GM12878 (cell line): ENCODE measurements around the gene CACNA1G. TPM values are rescaled to one million over a fixed set of nuclear protein-coding genes. Genes with fewer than 3 reads are reported as not detected.

Source experiments
- ATAC-seq: fragments of 200-7000 bp; cut with Tn5 transposase; 3 replicates; pipeline ENCODE4 v1.9.1; 2020; ENCODE audit warnings: mild to moderate bottlenecking, moderate library complexity
- BruUV-seq: library from RNA; stranded (reverse); fragments of 400-500 nt; replicated peaks from 2 replicates; lab custom pipeline; 2021; lab: Mats Ljungman, UMichigan
- CTCF ChIA-PET: fragments of 300-600 bp; sonication (Branson Sonifier 250); formaldehyde crosslinking; extraction: SDS; loops from one replicate; lab custom pipeline; 2021; ENCODE audit warnings: inconsistent platforms; lab: Yijun Ruan, JAX
- POLR2A ChIA-PET: fragments of 350-600 bp; formaldehyde crosslinking; extraction: SDS; loops from one replicate; lab custom pipeline; 2021; ENCODE audit warnings: inconsistent platforms; lab: Charles Lee
- RAD21 ChIA-PET: fragments of 300-600 bp; sonication (Branson Sonifier 250); formaldehyde crosslinking; loops from one replicate; lab custom pipeline; 2023; ENCODE audit warnings: antibody characterized with exemption; ENCODE audit not compliant: unreplicated experiment; lab: Charles Lee
- SMC1A ChIA-PET: fragments of 300-600 bp; sonication (Branson Sonifier 250); formaldehyde crosslinking; loops from one replicate; lab custom pipeline; 2023; ENCODE audit not compliant: unreplicated experiment, uncharacterized antibody; lab: Charles Lee
- DNase-seq: peaks from one replicate; pipeline ENCODE4 v3.0.0-alpha.2; 2011; ENCODE audit warnings: low read depth, low spot score
- FAIRE-seq: peaks from 3 replicates; lab custom pipeline; 2011; peaks lifted over from hg19 to GRCh38; lab: Jason Lieb, UNC
- H2AFZ ChIP-seq: 2 replicates; pipeline ENCODE4 v1.6.0; 2011; ENCODE audit warnings: low read depth, low read length, control low read depth; ENCODE audit not compliant: control insufficient read depth
- H3K27ac ChIP-seq: 2 replicates; pipeline ENCODE4 v1.5.1; 2011; ENCODE audit warnings: control low read depth; ENCODE audit not compliant: control insufficient read depth, insufficient read depth
- H3K27me3 ChIP-seq, 2 experiments: replicated peaks in 1 of 2; 2 replicates each; pipeline versions ENCODE4 v1.6.0 to v1.6.1; 2011; ENCODE audit warnings: low read length in 1 of 2; ENCODE audit not compliant: control insufficient read depth in 2 of 2, insufficient read depth in 2 of 2
- H3K36me3 ChIP-seq, 2 experiments: 2 replicates each; pipeline ENCODE4 v1.5.1; 2011; ENCODE audit warnings: low read length in 1 of 2; ENCODE audit not compliant: control insufficient read depth in 2 of 2, insufficient read depth in 2 of 2
- H3K4me1 ChIP-seq: 2 replicates; pipeline ENCODE4 v1.6.1; 2011; ENCODE audit warnings: mild to moderate bottlenecking, low read length, moderate library complexity, mixed read lengths; ENCODE audit not compliant: control insufficient read depth, insufficient read depth
- H3K4me2 ChIP-seq: 2 replicates; pipeline ENCODE4 v1.6.0; 2011; ENCODE audit warnings: control low read depth; ENCODE audit not compliant: control insufficient read depth, insufficient read depth
- H3K4me3 ChIP-seq: fragments of 200-600 bp; sonication (generic); 2 replicates; pipeline ENCODE4 v1.5.1; 2016
- H3K79me2 ChIP-seq: 2 replicates; pipeline ENCODE4 v1.6.0; 2011; ENCODE audit warnings: low read length; ENCODE audit not compliant: control insufficient read depth, insufficient read depth
- H3K9ac ChIP-seq: 2 replicates; pipeline ENCODE4 v1.8.0; 2011; ENCODE audit warnings: low read length, control low read depth, mixed read lengths; ENCODE audit not compliant: control insufficient read depth, insufficient read depth
- H3K9me3 ChIP-seq: replicated peaks from 3 replicates; pipeline ENCODE4 v1.5.1; 2011; ENCODE audit warnings: mild to moderate bottlenecking, low read length; ENCODE audit not compliant: control insufficient read depth, insufficient read depth
- H4K20me1 ChIP-seq: 2 replicates; pipeline ENCODE4 v1.6.0; 2011; ENCODE audit not compliant: control insufficient read depth, insufficient read depth
- EGR1 ChIP-seq, 2 experiments: IDR thresholded peaks; 1 replicate in 1 of 2; 2 replicates in 1 of 2; pipeline ENCODE4 v1.6.1; 2011 to 2012; ENCODE audit warnings: low read depth in 2 of 2, low read length in 2 of 2, borderline replicate concordance in 1 of 2, mild to moderate bottlenecking in 1 of 2, moderate library complexity in 1 of 2
- NFYB ChIP-seq: IDR thresholded peaks from 2 replicates; pipeline ENCODE4 v1.6.1; 2011; ENCODE audit warnings: low read depth, mild to moderate bottlenecking, low read length, improper control_type of control experiment, moderate library complexity; ENCODE audit not compliant: insufficient read depth
- SIX5 ChIP-seq: IDR thresholded peaks from 2 replicates; pipeline ENCODE4 v1.6.1; 2011; ENCODE audit warnings: mild to moderate bottlenecking, low read depth, low read length, moderate library complexity; ENCODE audit not compliant: severe bottlenecking
- WGBS: methylation state at CpG from one replicate; pipeline ENCODE4 v1.1.6; 2016; ENCODE audit warnings: low lambda C conversion rate; ENCODE audit not compliant: insufficient replicate concordance, insufficient coverage; ENCODE audit errors: missing lambda C conversion rate; 5-methylcytosine and 5-hydroxymethylcytosine counted together
- in situ Hi-C: fragments of 300-500 bp; cut with MboI; formaldehyde crosslinking; loops from 9 replicates; pipeline ENCODE4 v1.14.3; 2018; ENCODE audit warnings: mixed read lengths
- intact Hi-C: fragments of 100-400 bp; cut with micrococcal nuclease; formaldehyde crosslinking; loops from one replicate; pipeline ENCODE4 v1.14.2; 2022; ENCODE audit not compliant: unreplicated experiment
- polyA plus RNA-seq, 11 experiments: library from polyadenylated mRNA; depleted of rRNA in 4 of 11; unstranded in 6 of 11; stranded (reverse) in 5 of 11; fragments of >200 nt; fragmentation: Nextera tagmentation in 4 of 11; fragmentation: Illumina TruSeq in 1 of 11; extraction: Ambion mirVana in 4 of 11; extraction: Trizol in 1 of 11; gene quantifications; 1 replicate in 1 of 11; 2 replicates in 10 of 11; pipeline versions ENCODE4 v1.2.1 to v1.2.3, GENCODE V29; 2011 to 2016; ENCODE audit warnings: inconsistent platforms in 2 of 11, missing spikeins in 2 of 11, low read depth in 1 of 11
- total RNA-seq, 4 experiments: library from RNA; depleted of rRNA in 3 of 4; stranded (reverse); fragments of >200 nt in 3 of 4; fragmentation: Illumina TruSeq in 1 of 4; extraction: Trizol in 1 of 4; gene quantifications; 2 replicates each; pipeline versions ENCODE4 v1.2.1 to v1.2.3, GENCODE V29; 2013 to 2021
- TF ChIP-seq, protein P1 (sequence below): fragments of 450-650 bp; IDR thresholded peaks from 2 replicates; pipeline ENCODE4 v1.6.1; 2018; ENCODE audit warnings: borderline replicate concordance, mild to moderate bottlenecking; ENCODE audit not compliant: partially characterized antibody

CACNA1G gene
- total and polyA plus RNA-seq, 10 of the 15 experiments (the other 5 are each of a cell fraction or from before 2014, with no cell fraction given): 0.03 to 0.15 TPM; not detected in 8

GRCh38 chr17:50657627-50658026 is 97.1 kb downstream of the CACNA1G start (continued):
- TF ChIP-seq, protein P1, sequence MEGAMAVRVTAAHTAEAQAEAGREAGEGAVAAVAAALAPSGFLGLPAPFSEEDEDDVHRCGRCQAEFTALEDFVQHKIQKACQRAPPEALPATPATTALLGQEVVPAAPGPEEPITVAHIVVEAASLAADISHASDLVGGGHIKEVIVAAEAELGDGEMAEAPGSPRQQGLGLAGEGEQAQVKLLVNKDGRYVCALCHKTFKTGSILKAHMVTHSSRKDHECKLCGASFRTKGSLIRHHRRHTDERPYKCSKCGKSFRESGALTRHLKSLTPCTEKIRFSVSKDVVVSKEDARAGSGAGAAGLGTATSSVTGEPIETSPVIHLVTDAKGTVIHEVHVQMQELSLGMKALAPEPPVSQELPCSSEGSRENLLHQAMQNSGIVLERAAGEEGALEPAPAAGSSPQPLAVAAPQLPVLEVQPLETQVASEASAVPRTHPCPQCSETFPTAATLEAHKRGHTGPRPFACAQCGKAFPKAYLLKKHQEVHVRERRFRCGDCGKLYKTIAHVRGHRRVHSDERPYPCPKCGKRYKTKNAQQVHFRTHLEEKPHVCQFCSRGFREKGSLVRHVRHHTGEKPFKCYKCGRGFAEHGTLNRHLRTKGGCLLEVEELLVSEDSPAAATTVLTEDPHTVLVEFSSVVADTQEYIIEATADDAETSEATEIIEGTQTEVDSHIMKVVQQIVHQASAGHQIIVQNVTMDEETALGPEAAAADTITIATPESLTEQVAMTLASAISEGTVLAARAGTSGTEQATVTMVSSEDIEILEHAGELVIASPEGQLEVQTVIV: no peak
- TF ChIP-seq SIX5 (no peak), EGR1 (IDR thresholded peaks at IDR 0.05; ENCODE audit: borderline replicate concordance in 1 of 2, low read depth in 2 of 2, low read length in 2 of 2) (no peak)
- TF ChIP-seq, all 136 proteins: peak for 0

GRCh38 chr17:50658616-50659015 is 98.1 kb downstream of the CACNA1G start:
- in situ Hi-C loops (no loop called here), intact Hi-C loops (no loop called here)
- ATAC-seq (no peak), DNase-seq (no peak), FAIRE-seq (no peak)
- WGBS: 35% methylated on average over 6 of the region's 6 CpGs
- Histone ChIP-seq H3K9me3 (no peaks in the 10 kb centered on the region), H3K9ac (no peak overlapping the region), H2AFZ (no peak overlapping the region), H3K27ac (no peak overlapping the region), H3K4me3 (no peak overlapping the region), H3K36me3 (no peaks in the 10 kb centered on the region), H3K27me3 (no peaks in the 10 kb centered on the region), H3K4me1 (no peaks in the 10 kb centered on the region), H3K79me2 (no peaks in the 10 kb centered on the region), H4K20me1 (no peaks in the 10 kb centered on the region), H3K4me2 (no peak overlapping the region)
- no TSS peak for BruUV-seq
- SMC1A ChIA-PET: no interaction called here
- POLR2A ChIA-PET: no interaction called here
- TF ChIP-seq NFYB: no peak
- RAD21 ChIA-PET: interaction anchor here (0.5 kb wide), 1 partner anchor 176 kb away, joined by 3 read pairs; no protein-coding TSS in a partner anchor
- CTCF ChIA-PET: no interaction called here
